IMR-90 (cell line): ENCODE results near the gene PRPF8. TPM values are rescaled to one million over a fixed set of nuclear protein-coding genes. Genes with fewer than 3 reads are reported as not detected.

ENCODE experiments used
- ATAC-seq: fragments of 200-7000 bp; cut with Tn5 transposase; 2 replicates; pipeline ENCODE4 v1.9.1; 2020; ENCODE audit warnings: low read depth, mild to moderate bottlenecking, moderate library complexity
- BruUV-seq: library from RNA; stranded (reverse); fragments of 400-500 nt; replicated peaks from 2 replicates; lab custom pipeline; 2021; lab: Mats Ljungman, UMichigan
- CTCF ChIA-PET: fragments of 300-600 bp; formaldehyde crosslinking; extraction: SDS; loops from one replicate; lab custom pipeline; 2021; ENCODE audit warnings: antibody characterized with exemption; lab: Yijun Ruan, JAX
- POLR2A ChIA-PET: fragments of 300-600 bp; sonication (Branson Sonifier 250); formaldehyde crosslinking; loops from one replicate; lab custom pipeline; 2022; ENCODE audit warnings: antibody characterized with exemption; ENCODE audit not compliant: unreplicated experiment; lab: Charles Lee
- DNase-seq: peaks from one replicate; pipeline ENCODE4 v3.0.0; 2013
- H2AFZ ChIP-seq: replicated peaks from 2 replicates; pipeline ENCODE3; 2013; ENCODE audit warnings: low read length, mild to moderate bottlenecking; ENCODE audit not compliant: poor library complexity
- H2AK5ac ChIP-seq: 2 replicates; pipeline ENCODE4 v1.6.1; 2013; ENCODE audit warnings: low read depth, low read length, inconsistent platforms
- H2AK9ac ChIP-seq: replicated peaks from 2 replicates; pipeline ENCODE3; 2013; ENCODE audit warnings: mild to moderate bottlenecking, low read depth, low read length, moderate library complexity; ENCODE audit not compliant: poor library complexity
- H2BK120ac ChIP-seq: 2 replicates; pipeline ENCODE4 v1.6.1; 2013; ENCODE audit warnings: low read depth, low read length, inconsistent platforms
- H2BK15ac ChIP-seq: 3 replicates; pipeline ENCODE4 v1.6.1; 2013; ENCODE audit warnings: low read depth, low read length, inconsistent platforms
- H2BK20ac ChIP-seq: 2 replicates; pipeline ENCODE4 v1.6.1; 2013; ENCODE audit warnings: low read depth, mild to moderate bottlenecking, inconsistent platforms, low read length, moderate library complexity
- H2BK5ac ChIP-seq: 2 replicates; pipeline ENCODE4 v1.6.1; 2013; ENCODE audit warnings: mild to moderate bottlenecking, low read depth, low read length, inconsistent platforms; ENCODE audit not compliant: poor library complexity, severe bottlenecking
- H3K14ac ChIP-seq: replicated peaks from 2 replicates; pipeline ENCODE4 v1.6.1; 2013; ENCODE audit warnings: low read depth, low read length, inconsistent platforms
- H3K18ac ChIP-seq: 2 replicates; pipeline ENCODE4 v1.6.1; 2013; ENCODE audit warnings: low read depth, low read length, control low read depth
- H3K23ac ChIP-seq: 2 replicates; pipeline ENCODE4 v1.6.1; 2013; ENCODE audit warnings: low read depth, low read length, inconsistent platforms
- H3K27ac ChIP-seq: 2 replicates; pipeline ENCODE4 v1.5.1; 2013; ENCODE audit warnings: mild to moderate bottlenecking, control low read depth, low read length; ENCODE audit not compliant: insufficient read depth
- H3K27me3 ChIP-seq: 2 replicates; pipeline ENCODE4 v1.6.1; 2013; ENCODE audit warnings: low read length; ENCODE audit not compliant: control insufficient read depth, insufficient read depth
- H3K36me3 ChIP-seq: 2 replicates; pipeline ENCODE4 v1.6.1; 2013; ENCODE audit warnings: low read length, mixed read lengths; ENCODE audit not compliant: control insufficient read depth, insufficient read depth
- H3K4ac ChIP-seq: 2 replicates; pipeline ENCODE4 v1.6.1; 2013; ENCODE audit warnings: low read depth, low read length, inconsistent platforms
- H3K4me1 ChIP-seq: 2 replicates; pipeline ENCODE4 v1.6.1; 2013; ENCODE audit warnings: low read length, mixed read lengths; ENCODE audit not compliant: control insufficient read depth, insufficient read depth
- H3K4me2 ChIP-seq: 2 replicates; pipeline ENCODE4 v1.6.1; 2013; ENCODE audit warnings: low read depth, mild to moderate bottlenecking, control low read depth, low read length, moderate library complexity
- H3K4me3 ChIP-seq: 2 replicates; pipeline ENCODE4 v1.5.1; 2013; ENCODE audit warnings: low read depth, mild to moderate bottlenecking, control low read depth, low read length, moderate library complexity; ENCODE audit not compliant: insufficient read depth
- H3K56ac ChIP-seq: 2 replicates; pipeline ENCODE4 v1.6.1; 2013; ENCODE audit warnings: low read length, inconsistent platforms; ENCODE audit not compliant: insufficient read depth; ENCODE audit errors: extremely low read depth
- H3K79me1 ChIP-seq, 2 experiments: 2 replicates each; pipeline ENCODE4 v1.6.1; 2013; ENCODE audit warnings: low read length in 2 of 2, inconsistent platforms in 1 of 2, low read depth in 1 of 2
- H3K9ac ChIP-seq: 2 replicates; pipeline ENCODE4 v1.6.1; 2013; ENCODE audit warnings: low read depth, low read length, control low read depth
- H3K9me1 ChIP-seq: 2 replicates; pipeline ENCODE4 v1.6.1; 2013; ENCODE audit warnings: low read length, inconsistent platforms; ENCODE audit not compliant: insufficient read depth
- H3K9me3 ChIP-seq: 2 replicates; pipeline ENCODE4 v1.6.1; 2013; ENCODE audit warnings: low read length; ENCODE audit not compliant: control insufficient read depth, insufficient read depth
- H4K20me1 ChIP-seq: 2 replicates; pipeline ENCODE4 v1.6.1; 2013; ENCODE audit warnings: low read length, inconsistent platforms; ENCODE audit not compliant: insufficient read depth
- H4K5ac ChIP-seq: 2 replicates; pipeline ENCODE4 v1.6.1; 2013; ENCODE audit warnings: mild to moderate bottlenecking, low read depth, low read length, control low read depth
- H4K8ac ChIP-seq, 2 experiments: 2 replicates each; pipeline ENCODE4 v1.6.1; 2013; ENCODE audit warnings: low read depth in 2 of 2, low read length in 2 of 2, control low read depth in 1 of 2, inconsistent platforms in 1 of 2
- H4K91ac ChIP-seq: 2 replicates; pipeline ENCODE4 v1.6.1; 2013; ENCODE audit warnings: low read depth, low read length, inconsistent platforms; ENCODE audit not compliant: insufficient read depth
- BHLHE40 ChIP-seq: fragments of 150-350 bp; IDR thresholded peaks from 2 replicates; pipeline ENCODE4 v1.6.1; 2016; ENCODE audit warnings: mild to moderate bottlenecking, low read depth, low read length
- CEBPB ChIP-seq: IDR thresholded peaks from 2 replicates; pipeline ENCODE4 v1.6.1; 2012; ENCODE audit warnings: low read depth, low read length, improper control_type of control experiment
- CHD1 ChIP-seq: IDR thresholded peaks from 2 replicates; pipeline ENCODE4 v1.6.1; 2012; ENCODE audit warnings: low read depth, low read length, improper control_type of control experiment
- CTCF ChIP-seq: conservative IDR thresholded peaks from 2 replicates; pipeline ENCODE4 v1.5.1; 2012; ENCODE audit warnings: mild to moderate bottlenecking, low read depth, low read length, improper control_type of control experiment
- ELK1 ChIP-seq: fragments of 150-350 bp; IDR thresholded peaks from 2 replicates; pipeline ENCODE4 v1.6.1; 2016; ENCODE audit warnings: low read depth, mild to moderate bottlenecking, low read length, moderate library complexity, borderline replicate concordance
- FOS ChIP-seq: fragments of 150-350 bp; IDR thresholded peaks from 2 replicates; pipeline ENCODE4 v1.6.1; 2016; ENCODE audit warnings: low read depth, low read length
- MAFK ChIP-seq: IDR thresholded peaks from 2 replicates; pipeline ENCODE4 v1.6.1; 2012; ENCODE audit warnings: low read depth, low read length, improper control_type of control experiment
- MXI1 ChIP-seq: IDR thresholded peaks from 2 replicates; pipeline ENCODE4 v1.6.1; 2012; ENCODE audit warnings: low read depth, mild to moderate bottlenecking, low read length, moderate library complexity, borderline replicate concordance
- NFE2L2 ChIP-seq: fragments of 150-350 bp; IDR thresholded peaks from 2 replicates; pipeline ENCODE4 v1.6.1; 2016; ENCODE audit warnings: low read depth, mild to moderate bottlenecking, low read length
- POLR2A ChIP-seq: IDR thresholded peaks from 2 replicates; pipeline ENCODE4 v1.6.1; 2012; ENCODE audit warnings: mild to moderate bottlenecking, low read depth, low read length
- RAD21 ChIP-seq: IDR thresholded peaks from 2 replicates; pipeline ENCODE4 v1.6.1; 2012; ENCODE audit warnings: low read length, improper control_type of control experiment
- RCOR1 ChIP-seq: IDR thresholded peaks from 2 replicates; pipeline ENCODE4 v1.6.1; 2012; ENCODE audit warnings: mild to moderate bottlenecking, low read length, improper control_type of control experiment; ENCODE audit not compliant: insufficient replicate concordance
- RFX5 ChIP-seq: IDR thresholded peaks from 2 replicates; pipeline ENCODE4 v1.8.0; 2012; ENCODE audit warnings: low read depth, mild to moderate bottlenecking, low read length, moderate library complexity
- SMC3 ChIP-seq: fragments of 150-350 bp; IDR thresholded peaks from 2 replicates; pipeline ENCODE4 v1.6.1; 2016; ENCODE audit warnings: low read depth, mild to moderate bottlenecking, antibody characterized with exemption, low read length, moderate library complexity
- WGBS, 2 experiments: methylation state at CpG; one replicate each; pipeline versions ENCODE4 v1.1.5 to v1.1.7; 2013; ENCODE audit warnings: missing lambda C conversion rate in 2 of 2; ENCODE audit not compliant: insufficient read length in 1 of 2; ENCODE audit errors: extremely low coverage in 2 of 2; 5-methylcytosine and 5-hydroxymethylcytosine counted together
- dilution Hi-C: fragments of 300-500 bp; cut with HindIII; formaldehyde crosslinking; loops from one replicate; pipeline ENCODE4 v1.14.3; 2018; ENCODE audit warnings: low sequenced_read_pairs; ENCODE audit not compliant: unreplicated experiment
- in situ Hi-C: fragments of 300-500 bp; cut with MboI; formaldehyde crosslinking; loops from 3 replicates; pipeline ENCODE4 v1.14.3; 2019; ENCODE audit warnings: low sequenced_read_pairs, inconsistent platforms, mixed read lengths
- intact Hi-C: fragments of 100-400 bp; cut with micrococcal nuclease; formaldehyde crosslinking; loops from 2 replicates; pipeline ENCODE4 v1.10.0; 2022
- polyA plus RNA-seq, 3 experiments: library from polyadenylated mRNA; depleted of rRNA; stranded (reverse); fragments of >200 nt; gene quantifications; 2 replicates each; pipeline ENCODE4 v1.2.3, GENCODE V29; 2012; ENCODE audit warnings: low replicate concordance in 1 of 3
- total RNA-seq: library from RNA; depleted of rRNA; stranded (reverse); fragments of >200 nt; gene quantifications from 2 replicates; pipeline ENCODE4 v1.2.3, GENCODE V29; 2012

PRPF8 gene
- total and polyA plus RNA-seq, 2 of the 4 experiments (the other 2 are of a cell fraction) = 141 to 160 TPM

- TF ChIP-seq RAD21 (no peak), RFX5 (no peak)
Measured at GRCh38 chr17:1713160-1713877, 28.7 kb upstream of the PRPF8 start (continued).

GRCh38 chr17:1712271-1712670 is 27.6 kb upstream of the PRPF8 start:
- Histone ChIP-seq H3K27ac (peak overlapping the region; percentile 97; the same call in 1 of the 2 replicates), H2BK5ac (no peak overlapping the region), H2BK120ac (no peak overlapping the region), H3K4me2 (peak overlapping the region; percentile 15; the same call in 1 of the 2 replicates), H3K27me3 (no peaks in the 10 kb centered on the region), H2BK20ac (no peak overlapping the region), H4K91ac (no peak overlapping the region), H3K9me1 (peaks cover 12% of the 10 kb centered on the region), H3K4me1 (peaks cover 27% of the 10 kb centered on the region), H2AK9ac (no peak overlapping the region), H3K4me3 (no peak overlapping the region), H2AK5ac (no peak overlapping the region), H2AFZ (no peak overlapping the region), H3K79me1 (peaks cover 0 to 52% of the 10 kb centered on the region in 2 experiments; a peak in 2 of 4 replicates), H2BK15ac (no peak overlapping the region), H3K9me3 (no peaks in the 10 kb centered on the region), H3K23ac (peak overlapping the region; percentile 85), H4K8ac (no peak overlapping the region), H3K4ac (no peak overlapping the region), H3K36me3 (peaks cover 41% of the 10 kb centered on the region), H4K20me1 (peaks cover 62% of the 10 kb centered on the region), H3K18ac (no peak overlapping the region), H3K14ac (0 out of 2 replicates have a peak overlapping the region, but pooled peaks have one; percentile 7), H3K56ac (no peak overlapping the region), H3K9ac (no peak overlapping the region), H4K5ac (no peak overlapping the region)
- ChIA-PET CTCF (no interaction called here), POLR2A (interaction anchor here (0.5 kb wide), 1 partner anchor 219 kb away, joined by 3 read pairs; no protein-coding TSS in a partner anchor)
- in situ Hi-C loops = loop anchor here (25.0 kb wide), 1 partner anchor 325 kb away; the partner anchor contains the start of genes DPH1, OVCA2 and RTN4RL1
- no CpG with 5 or more reads among the region's 8 CpGs for WGBS, 2 experiments
- ATAC-seq (no peak), DNase-seq (no peak)
- dilution Hi-C loops = no loop called here
- intact Hi-C loops = no loop called here
- no TSS peak for BruUV-seq
- TF ChIP-seq MAFK = no peak
- TF ChIP-seq BHLHE40 = no peak
- TF ChIP-seq SMC3 = no peak
- no peak for TF ChIP-seq NFE2L2
- TF ChIP-seq POLR2A = no peak
- TF ChIP-seq RFX5 = no peak
- TF ChIP-seq RAD21 = no peak
- no peak for TF ChIP-seq CHD1
- no peak for TF ChIP-seq ELK1
- no peak for TF ChIP-seq CEBPB
- TF ChIP-seq RCOR1 = no peak
- TF ChIP-seq FOS = no peak
- no peak for TF ChIP-seq MXI1
- no peak for TF ChIP-seq CTCF
